ENCODE results near the gene FAAP100.

DNA sequence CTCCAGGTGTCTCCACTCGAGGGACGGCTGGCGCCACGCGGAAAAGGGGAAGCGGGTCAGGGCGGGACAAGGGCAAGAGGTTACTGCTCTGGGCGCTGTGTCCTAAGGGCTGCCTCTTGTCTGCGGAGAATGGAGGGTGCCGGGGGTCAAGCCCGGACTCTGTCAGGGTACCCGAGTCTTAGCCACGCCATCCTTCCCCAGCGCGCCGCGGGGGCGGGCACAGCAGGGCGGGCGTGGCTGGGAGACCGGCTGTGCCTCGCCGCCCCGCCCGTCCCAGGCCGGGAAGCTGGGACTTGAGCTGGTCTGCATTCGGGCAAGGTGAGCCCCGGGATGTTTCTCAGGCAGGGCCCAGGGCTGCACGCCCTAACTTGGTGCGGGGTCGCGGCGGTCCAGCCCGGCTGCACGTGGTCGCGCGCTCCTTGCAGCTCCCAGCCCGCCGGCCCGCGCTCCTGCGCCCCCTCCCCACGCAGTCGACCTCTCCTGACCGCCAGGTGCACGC is 33.3 kb downstream of the FAAP100 start:
- TF ChIP-seq CTCF (IDR thresholded peaks at IDR 0.05) (no peak), POLR2A (IDR thresholded peaks at IDR 0.05) (no peak), EP300 (IDR thresholded peaks at IDR 0.05) (peak in 1 of 2 donors; percentile 10)

Measured in tibial nerve (tissue), 4 donors.